Gastrocnemius medialis (tissue), 4 donors: ENCODE data around the gene PIEZO1.

Experiments
- POLR2A ChIP-seq, 2 donors: fragments of 450-650 bp; IDR thresholded peaks; one replicate each; pipeline ENCODE4 v1.6.1; 2017; ENCODE audit warnings: antibody characterized with exemption in 2 of 2, mild to moderate bottlenecking in 2 of 2, moderate library complexity in 2 of 2
- TF ChIP-seq, protein P1 (sequence below), 5 experiments: fragments of 450-650 bp in 3 of 5; fragments of 200-600 bp in 2 of 5; sonication (generic) in 2 of 5; IDR thresholded peaks in 4 of 5; conservative IDR thresholded peaks in 1 of 5; 1 replicate in 4 of 5; 2 replicates in 1 of 5; pipeline ENCODE4 v1.5.1; 2016 to 2019; ENCODE audit warnings: antibody characterized with exemption in 5 of 5, mild to moderate bottlenecking in 3 of 5, moderate library complexity in 3 of 5

GRCh38 chr16:88677721-88678120, 107.3 kb downstream of the PIEZO1 start:
- TF ChIP-seq, protein P1, sequence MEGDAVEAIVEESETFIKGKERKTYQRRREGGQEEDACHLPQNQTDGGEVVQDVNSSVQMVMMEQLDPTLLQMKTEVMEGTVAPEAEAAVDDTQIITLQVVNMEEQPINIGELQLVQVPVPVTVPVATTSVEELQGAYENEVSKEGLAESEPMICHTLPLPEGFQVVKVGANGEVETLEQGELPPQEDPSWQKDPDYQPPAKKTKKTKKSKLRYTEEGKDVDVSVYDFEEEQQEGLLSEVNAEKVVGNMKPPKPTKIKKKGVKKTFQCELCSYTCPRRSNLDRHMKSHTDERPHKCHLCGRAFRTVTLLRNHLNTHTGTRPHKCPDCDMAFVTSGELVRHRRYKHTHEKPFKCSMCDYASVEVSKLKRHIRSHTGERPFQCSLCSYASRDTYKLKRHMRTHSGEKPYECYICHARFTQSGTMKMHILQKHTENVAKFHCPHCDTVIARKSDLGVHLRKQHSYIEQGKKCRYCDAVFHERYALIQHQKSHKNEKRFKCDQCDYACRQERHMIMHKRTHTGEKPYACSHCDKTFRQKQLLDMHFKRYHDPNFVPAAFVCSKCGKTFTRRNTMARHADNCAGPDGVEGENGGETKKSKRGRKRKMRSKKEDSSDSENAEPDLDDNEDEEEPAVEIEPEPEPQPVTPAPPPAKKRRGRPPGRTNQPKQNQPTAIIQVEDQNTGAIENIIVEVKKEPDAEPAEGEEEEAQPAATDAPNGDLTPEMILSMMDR (IDR thresholded peaks at IDR 0.05 in 4 of 5, conservative IDR thresholded peaks at IDR 0.05 in 1 of 5): no peak
- TF ChIP-seq POLR2A (IDR thresholded peaks at IDR 0.05): no peak
